HEK293 (cell line): ENCODE data around the gene CD101.

Source experiments
- CTCF ChIA-PET: fragments of 350-600 bp; formaldehyde crosslinking; extraction: SDS; loops from one replicate; lab custom pipeline; 2021; ENCODE audit warnings: antibody characterized with exemption; lab: Yijun Ruan, JAX
- POLR2A ChIA-PET: fragments of 300-600 bp; formaldehyde crosslinking; extraction: SDS; loops from one replicate; lab custom pipeline; 2020; ENCODE audit warnings: antibody characterized with exemption, inconsistent platforms; lab: Yijun Ruan, JAX
- H3K27ac ChIP-seq: fragments of 200-500 bp; sonication (Bioruptor generic); 2 replicates; pipeline ENCODE4 v1.5.1; 2014; ENCODE audit warnings: low read depth, low read length, control low read depth, inconsistent platforms; ENCODE audit errors: extremely low read depth
- H3K36me3 ChIP-seq, 2 experiments: fragments of 200-500 bp in 1 of 2; sonication (Bioruptor generic) in 1 of 2; 1 replicate in 1 of 2; 2 replicates in 1 of 2; pipeline ENCODE4 v1.5.1; 2014 to 2017; ENCODE audit warnings: inconsistent platforms in 2 of 2, low read length in 2 of 2; ENCODE audit not compliant: control insufficient read depth in 2 of 2, insufficient read depth in 1 of 2
- H3K4me1 ChIP-seq: fragments of 200-500 bp; sonication (Bioruptor generic); 2 replicates; pipeline ENCODE4 v1.5.1; 2014; ENCODE audit warnings: mild to moderate bottlenecking, low read length, inconsistent platforms; ENCODE audit not compliant: control insufficient read depth, insufficient read depth
- H3K4me3 ChIP-seq: 2 replicates; pipeline ENCODE4 v1.5.1; 2011; ENCODE audit warnings: low read depth, mild to moderate bottlenecking, control low read depth, low read length, moderate library complexity
- H3K9me3 ChIP-seq: fragments of 200-500 bp; sonication (Bioruptor generic); 2 replicates; pipeline ENCODE4 v1.5.1; 2014; ENCODE audit warnings: low read depth, low read length, inconsistent platforms; ENCODE audit not compliant: control insufficient read depth, insufficient read depth
- CTCF ChIP-seq: fragments of 450-650 bp; formaldehyde crosslinking; IDR thresholded peaks from 2 replicates; pipeline ENCODE4 v1.5.1; 2016; ENCODE audit warnings: missing biosample characterization, missing genetic modification characterization
- ELK4 ChIP-seq: IDR thresholded peaks from 2 replicates; pipeline ENCODE4 v1.6.1; 2011; ENCODE audit warnings: mild to moderate bottlenecking, low read depth, low read length, borderline replicate concordance
- SP7 ChIP-seq: fragments of 450-650 bp; formaldehyde crosslinking; IDR thresholded peaks from 2 replicates; pipeline ENCODE4 v1.5.1; 2016; ENCODE audit warnings: missing biosample characterization, missing genetic modification characterization
- TCF7L2 ChIP-seq: IDR thresholded peaks from 2 replicates; pipeline ENCODE4 v1.6.1; 2011; ENCODE audit warnings: low read depth, mild to moderate bottlenecking, inconsistent platforms, low read length, moderate library complexity, borderline replicate concordance
- ZNF138 ChIP-seq: fragments of 450-650 bp; formaldehyde crosslinking; IDR thresholded peaks from 2 replicates; pipeline ENCODE4 v1.5.1; 2016; ENCODE audit warnings: missing biosample characterization, missing genetic modification characterization, borderline replicate concordance
- ZNF23 ChIP-seq: fragments of 450-650 bp; formaldehyde crosslinking; IDR thresholded peaks from 2 replicates; pipeline ENCODE4 v1.5.1; 2016; ENCODE audit warnings: missing biosample characterization, missing genetic modification characterization, borderline replicate concordance
- ZNF311 ChIP-seq: fragments of 450-650 bp; formaldehyde crosslinking; IDR thresholded peaks from 2 replicates; pipeline ENCODE4 v1.5.1; 2017; ENCODE audit warnings: missing biosample characterization, missing genetic modification characterization, borderline replicate concordance
- ZNF341 ChIP-seq: fragments of 450-650 bp; formaldehyde crosslinking; IDR thresholded peaks from 2 replicates; pipeline ENCODE4; 2016; ENCODE audit warnings: low read depth, missing biosample characterization, missing genetic modification characterization
- ZNF362 ChIP-seq: fragments of 450-650 bp; formaldehyde crosslinking; IDR thresholded peaks from 2 replicates; pipeline ENCODE4 v1.5.1; 2016; ENCODE audit warnings: missing biosample characterization, missing genetic modification characterization
- ZNF513 ChIP-seq: fragments of 450-650 bp; IDR thresholded peaks from 2 replicates; pipeline ENCODE4 v1.5.1; 2018; ENCODE audit warnings: missing biosample characterization, missing genetic modification characterization
- ZNF544 ChIP-seq: fragments of 450-650 bp; formaldehyde crosslinking; IDR thresholded peaks from 2 replicates; pipeline ENCODE4 v1.5.0; 2017; ENCODE audit warnings: missing biosample characterization, missing genetic modification characterization
- ZNF654 ChIP-seq: fragments of 450-650 bp; formaldehyde crosslinking; IDR thresholded peaks from 2 replicates; pipeline ENCODE4 v1.5.1; 2016; ENCODE audit warnings: low read depth, missing biosample characterization, missing genetic modification characterization
- ZNF660 ChIP-seq: fragments of 450-650 bp; IDR thresholded peaks from 2 replicates; pipeline ENCODE4 v1.5.1; 2018; ENCODE audit warnings: missing biosample characterization, mild to moderate bottlenecking, missing genetic modification characterization
- ZNF76 ChIP-seq: fragments of 450-650 bp; formaldehyde crosslinking; IDR thresholded peaks from 2 replicates; pipeline ENCODE4; 2016; ENCODE audit warnings: low read depth, missing biosample characterization, missing genetic modification characterization, borderline replicate concordance
- ZNF830 ChIP-seq: fragments of 450-650 bp; IDR thresholded peaks from 2 replicates; pipeline ENCODE4 v1.5.0; 2018; ENCODE audit warnings: missing biosample characterization, missing genetic modification characterization, low read depth, mild to moderate bottlenecking, moderate library complexity
- ZSCAN16 ChIP-seq: fragments of 450-650 bp; formaldehyde crosslinking; IDR thresholded peaks from 2 replicates; pipeline ENCODE4 v1.5.1; 2016; ENCODE audit warnings: missing biosample characterization, missing genetic modification characterization
- TF ChIP-seq, protein P1 (sequence below): fragments of 450-650 bp; formaldehyde crosslinking; IDR thresholded peaks from 2 replicates; pipeline ENCODE4 v1.5.1; 2017; ENCODE audit warnings: missing biosample characterization, missing genetic modification characterization
- TF ChIP-seq, protein P2 (sequence below): fragments of 450-650 bp; formaldehyde crosslinking; IDR thresholded peaks from 2 replicates; pipeline ENCODE4 v1.5.1; 2017; ENCODE audit warnings: missing biosample characterization, missing genetic modification characterization

CD101 gene

GRCh38 chr1:117066367-117066766 lies 64.8 kb downstream of the CD101 start:
- Histone ChIP-seq H3K27ac (no peak overlapping the region), H3K4me3 (no peak overlapping the region), H3K4me1 (no peaks in the 10 kb centered on the region), H3K9me3 (no peaks in the 10 kb centered on the region), H3K36me3 (peaks cover 20 to 33% of the 10 kb centered on the region in 2 experiments; a peak in 2 of 3 replicates)
- POLR2A ChIA-PET: interaction anchor here (0.7 kb wide), 1 partner anchor 470 kb away, joined by 4 read pairs; no protein-coding TSS in a partner anchor
- TF ChIP-seq ZNF311 (tag by site-specific recombination) (no peak), TCF7L2 (no peak)
- TF ChIP-seq, protein P1, sequence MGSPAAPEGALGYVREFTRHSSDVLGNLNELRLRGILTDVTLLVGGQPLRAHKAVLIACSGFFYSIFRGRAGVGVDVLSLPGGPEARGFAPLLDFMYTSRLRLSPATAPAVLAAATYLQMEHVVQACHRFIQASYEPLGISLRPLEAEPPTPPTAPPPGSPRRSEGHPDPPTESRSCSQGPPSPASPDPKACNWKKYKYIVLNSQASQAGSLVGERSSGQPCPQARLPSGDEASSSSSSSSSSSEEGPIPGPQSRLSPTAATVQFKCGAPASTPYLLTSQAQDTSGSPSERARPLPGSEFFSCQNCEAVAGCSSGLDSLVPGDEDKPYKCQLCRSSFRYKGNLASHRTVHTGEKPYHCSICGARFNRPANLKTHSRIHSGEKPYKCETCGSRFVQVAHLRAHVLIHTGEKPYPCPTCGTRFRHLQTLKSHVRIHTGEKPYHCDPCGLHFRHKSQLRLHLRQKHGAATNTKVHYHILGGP (tag by site-specific recombination): no peak
- CTCF ChIA-PET: interaction anchor here (0.7 to 7.5 kb wide), 6 partner anchors 10 to 440 kb away, joined by 3 to 101 read pairs (median 6); no protein-coding TSS in a partner anchor

GRCh38 chr1:117067533-117068370 lies 66.2 kb downstream of the CD101 start:
- H3K4me1 ChIP-seq: no peaks in the 10 kb centered on the region
- TF ChIP-seq ZNF513: 0 out of 2 replicates have a peak, but pooled peaks have one; percentile 13
- TF ChIP-seq CTCF: peak; percentile 72
- TF ChIP-seq ZNF654 (tag by site-specific recombination): peak; percentile 81
- peak; percentile 49; the same call in 1 of the 2 replicates for TF ChIP-seq ZNF362
- peak; percentile 85; the same call in 1 of the 2 replicates for TF ChIP-seq ZNF660
- no peak for TF ChIP-seq ZNF76 (tag by site-specific recombination)
- TF ChIP-seq ZNF23 (tag by site-specific recombination): no peak
- no peak overlapping the region for H3K27ac ChIP-seq
- ChIA-PET POLR2A (interaction anchor here (1.9 kb wide), 1 partner anchor 8 kb away, joined by 7 read pairs; the partner anchor contains the start of gene TTF2), CTCF (interaction anchor here (0.5 to 7.5 kb wide), 32 partner anchors 8 to 827 kb away, joined by 3 to 101 read pairs (median 3); partner anchors contain the start of gene TTF2)
- peaks cover 20 to 29% of the 10 kb centered on the region in 2 experiments; a peak in 2 of 3 replicates for H3K36me3 ChIP-seq
- no peak overlapping the region for H3K4me3 ChIP-seq
- no peaks in the 10 kb centered on the region for H3K9me3 ChIP-seq

- Histone ChIP-seq H3K9me3 (no peaks in the 10 kb centered on the region), H3K4me1 (no peaks in the 10 kb centered on the region), H3K27ac (no peak overlapping the region), H3K36me3 (peaks cover 20 to 29% of the 10 kb centered on the region in 2 experiments; a peak in 2 of 3 replicates), H3K4me3 (no peak overlapping the region)
- POLR2A ChIA-PET: interaction anchor here (1.9 kb wide), 1 partner anchor 9 kb away, joined by 7 read pairs; the partner anchor contains the start of gene TTF2
- CTCF ChIA-PET: interaction anchor here (0.5 to 7.5 kb wide), 29 partner anchors 8 to 466 kb away, joined by 3 to 101 read pairs (median 3); partner anchors contain the start of gene TTF2
- no peak for TF ChIP-seq ZNF544 (tag by site-specific recombination)
- TF ChIP-seq ZSCAN16 (tag by site-specific recombination): no peak
- no peak for TF ChIP-seq ZNF830 (tag by site-specific recombination)
- TF ChIP-seq ZNF341: no peak
- TF ChIP-seq ELK4: no peak
- no peak for TF ChIP-seq SP7
- TF ChIP-seq ZNF138 (tag by site-specific recombination): no peak
- TF ChIP-seq, protein P2, sequence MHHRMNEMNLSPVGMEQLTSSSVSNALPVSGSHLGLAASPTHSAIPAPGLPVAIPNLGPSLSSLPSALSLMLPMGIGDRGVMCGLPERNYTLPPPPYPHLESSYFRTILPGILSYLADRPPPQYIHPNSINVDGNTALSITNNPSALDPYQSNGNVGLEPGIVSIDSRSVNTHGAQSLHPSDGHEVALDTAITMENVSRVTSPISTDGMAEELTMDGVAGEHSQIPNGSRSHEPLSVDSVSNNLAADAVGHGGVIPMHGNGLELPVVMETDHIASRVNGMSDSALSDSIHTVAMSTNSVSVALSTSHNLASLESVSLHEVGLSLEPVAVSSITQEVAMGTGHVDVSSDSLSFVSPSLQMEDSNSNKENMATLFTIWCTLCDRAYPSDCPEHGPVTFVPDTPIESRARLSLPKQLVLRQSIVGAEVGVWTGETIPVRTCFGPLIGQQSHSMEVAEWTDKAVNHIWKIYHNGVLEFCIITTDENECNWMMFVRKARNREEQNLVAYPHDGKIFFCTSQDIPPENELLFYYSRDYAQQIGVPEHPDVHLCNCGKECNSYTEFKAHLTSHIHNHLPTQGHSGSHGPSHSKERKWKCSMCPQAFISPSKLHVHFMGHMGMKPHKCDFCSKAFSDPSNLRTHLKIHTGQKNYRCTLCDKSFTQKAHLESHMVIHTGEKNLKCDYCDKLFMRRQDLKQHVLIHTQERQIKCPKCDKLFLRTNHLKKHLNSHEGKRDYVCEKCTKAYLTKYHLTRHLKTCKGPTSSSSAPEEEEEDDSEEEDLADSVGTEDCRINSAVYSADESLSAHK (tag by site-specific recombination): no peak
Measured at GRCh38 chr1:117068580-117068979, 67.0 kb downstream of the CD101 start.
